GM18520 (cell line): ENCODE data around the gene JAML.

Experiments used
- ATAC-seq: cut with Tn5 transposase; IDR thresholded peaks from one replicate; pipeline ENCODE4 v1.9.1; 2021; ENCODE audit not compliant: unreplicated experiment

Gene JAML

DNA sequence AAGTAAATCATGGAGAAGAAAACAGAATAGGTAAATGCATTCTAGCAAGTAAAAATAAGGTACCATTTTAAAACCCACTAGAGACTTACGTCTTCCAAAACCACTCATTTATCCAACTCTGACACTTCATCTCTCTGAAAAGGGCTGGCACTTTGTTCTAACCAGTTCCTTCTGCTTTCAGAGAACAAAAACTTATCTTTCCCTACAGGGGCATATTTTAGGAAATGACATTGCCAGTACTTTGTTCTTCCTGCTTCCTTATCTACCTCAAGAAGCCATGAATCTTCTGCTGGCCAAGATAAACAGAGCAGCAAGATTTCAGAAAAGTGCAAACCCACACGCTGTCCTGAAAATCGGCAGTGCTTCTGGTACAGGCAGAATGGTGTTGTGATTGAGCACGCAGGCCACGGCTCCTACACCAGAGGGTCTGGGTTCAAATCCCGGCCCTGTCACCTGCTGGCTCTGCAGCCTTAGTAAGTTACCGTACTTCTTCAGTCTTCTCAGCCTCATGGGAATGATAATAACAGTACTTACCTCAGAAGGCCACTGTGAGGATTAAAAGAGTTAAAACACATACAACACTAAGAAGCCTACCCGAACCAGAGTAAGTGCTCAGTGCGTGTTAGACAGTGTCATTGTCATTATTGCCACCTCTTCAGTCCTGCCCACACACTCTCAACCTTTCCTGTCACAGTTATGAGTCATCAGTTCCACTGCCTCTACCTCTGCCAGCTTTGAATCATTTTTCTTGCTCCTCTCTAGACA, 16.4 kb upstream of the JAML start:
- ATAC-seq: peak; percentile 87

- no peak for ATAC-seq
Observed at GRCh38 chr11:118239509-118240205, 14.8 kb upstream of the JAML start.

- ATAC-seq: no peak
Observed at GRCh38 chr11:118238929-118239328, 14.1 kb upstream of the JAML start.

DNA sequence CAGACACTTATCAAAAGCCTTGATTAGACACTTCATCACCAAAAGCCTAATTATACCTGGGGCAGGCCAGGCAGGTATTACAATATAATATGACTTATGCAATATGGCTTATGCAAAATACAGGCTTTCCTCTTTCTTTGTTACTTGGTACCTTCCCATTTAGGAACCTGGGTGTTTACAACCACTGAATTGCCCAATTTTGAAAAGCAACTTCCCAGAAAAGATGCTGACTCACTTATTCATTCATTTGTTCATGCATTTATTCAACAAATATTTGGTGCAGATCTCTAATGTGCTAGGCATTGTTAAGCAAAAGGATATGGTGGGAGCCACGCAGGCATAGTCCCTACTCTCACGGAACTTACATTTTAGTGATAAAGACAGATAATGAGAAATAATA, 13.6 kb upstream of the JAML start:
- ATAC-seq: no peak

DNA sequence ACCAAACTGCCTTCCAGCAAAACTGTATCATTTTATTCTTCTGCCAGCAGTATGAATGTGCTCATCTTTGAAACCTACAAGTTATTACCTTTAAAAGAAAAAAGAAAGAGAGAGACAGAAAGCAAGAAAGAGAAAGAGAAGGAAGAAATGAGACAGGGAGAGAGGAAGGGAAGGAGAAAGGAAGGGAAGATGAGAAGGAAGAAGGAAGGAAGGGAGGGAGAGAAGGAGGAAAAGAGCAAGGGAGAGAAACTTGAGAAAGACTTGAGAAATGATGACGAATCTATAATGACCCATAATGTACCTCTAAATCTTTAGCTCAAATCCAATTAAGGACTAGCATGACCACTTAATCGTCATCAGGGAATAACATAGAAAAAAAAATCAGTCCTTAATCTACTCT, 11.4 kb upstream of the JAML start:
- ATAC-seq: no peak

DNA sequence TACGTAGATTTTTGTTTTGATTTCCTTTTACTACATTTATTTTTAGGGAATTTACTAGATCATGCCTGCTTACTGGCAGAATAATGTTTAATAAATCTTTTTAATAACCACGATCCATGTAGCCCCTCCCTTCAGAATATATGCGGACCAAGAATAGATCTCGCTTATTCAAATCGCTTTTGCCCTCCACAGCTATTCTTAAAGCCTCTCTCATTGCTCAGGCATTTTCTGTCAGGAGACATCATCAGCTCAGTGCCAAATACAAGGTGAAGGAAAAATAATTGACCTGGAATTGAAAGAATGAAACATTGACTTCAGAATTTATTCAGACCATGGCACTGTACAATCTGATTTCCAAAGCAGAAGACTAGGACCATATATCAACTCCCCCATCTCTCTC, 10.0 kb upstream of the JAML start:
- ATAC-seq: no peak

DNA sequence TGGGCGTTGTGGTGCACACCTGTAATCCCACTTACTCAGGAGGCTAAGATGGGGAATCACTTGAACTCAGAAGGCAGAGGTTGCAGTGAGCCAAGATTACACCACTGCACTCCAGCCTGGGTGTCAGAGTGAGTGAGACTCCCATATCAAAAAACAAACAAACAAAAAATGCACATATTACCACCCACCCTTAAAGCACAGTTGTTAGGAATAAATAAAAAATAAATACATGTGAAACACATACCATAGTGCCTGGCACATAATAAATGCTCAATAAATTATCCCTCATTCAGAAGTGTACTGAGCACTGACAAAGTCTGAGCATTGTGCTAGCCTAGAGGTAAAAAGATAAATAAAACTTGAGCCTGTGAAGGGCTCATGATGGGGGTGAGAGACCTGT, 9.0 kb upstream of the JAML start:
- no peak for ATAC-seq

GRCh38 chr11:118233377-118233776, 8.6 kb upstream of the JAML start:
- ATAC-seq: no peak

- no peak for ATAC-seq
Observed at GRCh38 chr11:118232659-118233058, 7.8 kb upstream of the JAML start.

DNA sequence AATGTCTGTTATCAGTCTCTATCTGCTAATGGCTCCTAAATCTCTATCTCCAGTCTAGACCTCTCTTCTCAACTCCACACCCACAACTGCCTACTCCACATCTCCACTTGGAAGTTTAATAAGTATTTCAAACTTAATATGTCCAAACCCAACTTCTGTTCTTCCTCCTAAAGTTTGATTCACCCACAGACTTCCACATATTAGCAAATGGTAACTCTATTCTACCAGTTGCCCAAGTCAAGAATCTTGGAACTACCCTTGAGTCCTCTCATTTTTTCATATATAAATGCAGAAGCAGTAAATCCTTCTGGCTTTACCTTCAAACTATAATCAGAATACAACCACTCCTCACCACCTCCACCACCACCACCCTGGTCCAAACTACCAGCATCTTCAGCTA, 6.7 kb upstream of the JAML start:
- ATAC-seq: no peak

- no peak for ATAC-seq
Observed at GRCh38 chr11:118230088-118230487, 5.3 kb upstream of the JAML start.

DNA sequence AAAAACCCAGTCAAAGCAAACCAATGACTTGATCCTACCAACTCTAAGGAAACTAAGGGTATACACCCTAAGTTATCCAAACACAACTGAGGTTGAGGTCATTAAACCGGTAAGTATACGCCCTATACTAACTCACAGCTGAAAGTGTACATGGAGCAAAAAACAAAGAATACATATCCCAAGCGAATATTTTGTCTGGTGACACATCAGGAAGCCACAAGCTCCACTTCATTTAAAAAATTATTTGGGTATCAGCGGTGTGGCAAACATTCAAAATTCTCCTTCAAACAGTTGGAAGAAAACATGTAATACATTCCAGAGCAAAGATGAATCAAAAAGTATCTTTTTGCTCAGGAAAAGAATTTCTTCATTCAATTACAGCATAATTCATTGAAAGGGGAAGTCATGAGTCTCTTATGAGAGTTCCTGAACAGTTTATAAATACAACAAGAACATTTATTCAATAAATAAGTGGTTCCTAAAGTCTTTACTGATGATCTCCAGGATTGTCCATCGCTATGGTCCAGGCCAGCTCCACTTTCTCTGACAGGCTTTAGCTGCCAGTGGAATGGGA, 4.5 kb upstream of the JAML start:
- no peak for ATAC-seq

DNA sequence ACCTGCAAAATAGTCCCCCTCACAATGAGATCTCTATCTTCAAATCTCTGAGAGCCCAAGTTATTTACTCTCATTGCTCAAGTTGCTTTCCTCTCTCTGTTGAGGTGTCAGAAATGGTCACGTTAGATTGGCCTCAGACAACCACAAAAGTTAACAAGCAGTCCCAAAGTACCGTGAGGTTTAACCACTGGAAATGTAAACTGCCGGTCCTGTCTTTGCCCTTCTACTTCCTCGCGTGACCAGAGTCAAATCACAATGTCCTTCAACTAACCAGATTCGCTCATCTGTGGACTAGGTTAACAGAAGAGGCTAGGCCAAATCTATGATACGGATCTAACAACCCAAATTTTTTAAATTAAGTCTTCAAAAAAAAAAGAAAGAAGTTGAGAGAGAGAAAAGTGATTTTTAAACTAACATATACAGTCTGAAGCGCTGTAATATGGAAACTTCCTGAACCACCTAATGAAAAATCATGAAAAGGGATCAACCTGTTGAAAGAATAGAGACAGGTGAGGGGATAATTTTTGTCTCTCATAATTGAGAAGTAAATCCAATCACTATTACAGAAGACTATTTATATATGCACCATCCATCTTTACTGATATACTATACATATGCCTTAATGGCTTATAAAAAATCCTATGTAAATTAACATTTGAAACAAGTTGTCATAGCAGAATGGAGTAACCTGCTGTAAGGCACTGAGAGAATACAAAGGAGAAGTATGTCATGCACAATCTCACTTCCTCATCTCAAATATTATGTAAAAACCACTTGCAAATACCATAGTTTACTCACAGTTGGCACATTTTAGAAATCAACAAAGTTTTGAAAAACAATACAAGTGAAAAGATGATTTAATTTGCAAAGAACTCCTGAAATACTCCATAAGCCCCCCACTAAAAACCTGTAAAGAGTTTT, 3.3 kb upstream of the JAML start:
- peak; percentile 56 for ATAC-seq

DNA sequence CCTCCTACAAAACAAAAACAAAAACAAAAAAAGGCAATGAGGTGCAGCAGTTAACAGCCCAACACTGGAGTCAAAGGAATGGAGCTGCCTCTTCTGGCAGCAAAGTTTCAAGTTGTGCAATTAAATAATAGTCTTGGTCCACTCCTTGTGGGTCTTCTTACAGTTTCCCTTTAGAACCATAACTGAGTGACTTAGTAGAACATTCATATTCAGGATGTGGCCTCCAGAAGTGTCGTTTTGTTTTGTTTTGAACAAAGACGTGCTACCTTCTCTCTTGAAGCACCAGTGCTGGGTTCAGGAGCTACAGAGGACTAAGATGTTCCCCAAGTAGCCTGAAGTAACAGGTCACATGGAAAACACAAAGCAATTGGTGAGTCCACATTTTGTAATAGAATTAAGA, 2.0 kb upstream of the JAML start:
- no peak for ATAC-seq

DNA sequence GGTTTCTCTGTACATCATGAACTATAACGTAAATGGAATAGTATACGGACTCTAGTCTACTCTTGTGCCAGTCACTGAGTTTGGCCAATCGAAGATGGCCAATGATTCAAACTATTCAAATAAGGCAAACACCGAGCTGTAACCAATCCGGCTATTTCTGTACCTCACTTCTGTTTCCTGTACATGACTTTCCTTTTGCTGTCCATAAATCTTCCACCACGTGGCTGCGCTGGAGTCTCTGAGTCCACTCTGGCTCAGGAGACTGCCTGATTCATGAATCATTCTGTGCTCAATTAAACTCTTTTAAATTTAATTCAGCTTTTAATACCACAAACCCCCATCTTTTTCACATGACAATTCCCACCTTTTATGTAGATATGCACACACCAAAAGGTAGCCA, 1.5 kb upstream of the JAML start:
- ATAC-seq: no peak

DNA sequence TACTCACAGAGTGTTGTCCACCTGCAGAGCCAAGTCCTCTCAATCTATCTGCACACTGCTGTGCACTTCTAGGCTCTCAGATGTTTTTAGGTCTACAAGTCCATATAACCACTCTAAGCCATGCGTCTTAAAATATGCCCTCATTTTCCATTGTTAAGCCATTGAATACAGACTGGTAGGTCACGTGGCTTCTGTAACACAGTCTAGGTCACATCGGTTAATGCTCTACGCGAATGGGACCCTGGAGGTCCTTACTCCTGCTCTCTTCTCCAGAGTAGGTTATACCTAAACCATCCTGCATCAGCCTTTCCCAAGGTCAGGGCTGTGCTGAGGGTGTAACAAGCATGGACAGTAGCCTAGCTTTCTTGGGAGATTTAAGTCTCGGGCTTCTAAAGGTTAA, 819 bp downstream of the JAML start:
- no peak for ATAC-seq

GRCh38 chr11:118223570-118223969, 1.2 kb downstream of the JAML start:
- no peak for ATAC-seq

GRCh38 chr11:118222437-118222836, 2.4 kb downstream of the JAML start:
- ATAC-seq: no peak

GRCh38 chr11:118221419-118221818, 3.4 kb downstream of the JAML start:
- no peak for ATAC-seq

DNA sequence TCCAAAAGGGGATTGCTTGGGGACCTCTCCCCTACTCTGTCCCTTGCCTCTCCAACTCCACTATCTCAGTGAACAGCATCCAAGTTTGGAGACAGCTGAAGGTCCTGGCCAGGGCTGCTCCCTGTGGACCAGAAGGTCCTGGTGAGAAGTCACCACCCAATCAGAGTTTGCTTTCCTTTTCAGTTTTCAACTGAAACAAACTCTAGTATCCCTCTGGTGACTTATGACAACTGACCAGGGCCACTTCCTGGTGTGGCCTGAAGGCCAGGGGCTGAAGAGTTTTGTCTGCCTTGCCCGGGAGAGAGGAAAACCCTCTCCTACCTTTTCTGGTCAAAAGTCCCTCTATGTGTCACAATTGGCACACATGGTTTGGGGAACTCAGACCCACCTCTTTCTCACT, 5.1 kb downstream of the JAML start:
- no peak for ATAC-seq

- no peak for ATAC-seq
Observed at GRCh38 chr11:118219244-118219643, 5.6 kb downstream of the JAML start.
